GM23338 (cell line): ENCODE data around the gene SH3BP5.
A peak's percentile ranks its signal among the peaks of the same experiment; 100 is the strongest.

Experiments
- CTCF ChIP-seq, 2 experiments: fragments of 200-600 bp in 1 of 2; sonication (generic) in 1 of 2; conservative IDR thresholded peaks; 2 replicates each; pipeline versions ENCODE4 v1.5.1 to v1.6.1; 2016 to 2017; ENCODE audit warnings: antibody characterized with exemption in 2 of 2, low read depth in 2 of 2, mild to moderate bottlenecking in 2 of 2, moderate library complexity in 1 of 2
- EZH2 ChIP-seq: fragments of 200-600 bp; sonication (generic); IDR thresholded peaks from one replicate; pipeline ENCODE4 v1.8.0; 2017; ENCODE audit warnings: antibody characterized with exemption, mild to moderate bottlenecking, low read depth; ENCODE audit not compliant: unreplicated experiment
- EZH2phosphoT487 ChIP-seq: fragments of 200-600 bp; sonication (generic); IDR thresholded peaks from one replicate; pipeline ENCODE4 v1.8.1; 2018; ENCODE audit warnings: antibody characterized with exemption; ENCODE audit not compliant: unreplicated experiment
- JUNB ChIP-seq: IDR thresholded peaks from one replicate; pipeline ENCODE4 v1.6.1; 2016; ENCODE audit warnings: antibody characterized with exemption; ENCODE audit not compliant: unreplicated experiment
- REST ChIP-seq: IDR thresholded peaks from one replicate; pipeline ENCODE4 v1.6.1; 2018; ENCODE audit warnings: antibody characterized with exemption; ENCODE audit not compliant: unreplicated experiment

GRCh38 chr3:15332405-15333098, at the start of gene SH3BP5:
- TF ChIP-seq CTCF (conservative IDR thresholded peaks at IDR 0.05; ENCODE audit: low read depth in 2 of 2) (peak; percentile 39 to 46), JUNB (no peak), EZH2 (no peak), EZH2phosphoT487 (no peak), REST (no peak)
